NB4 (cell line): Measurements from ENCODE around the gene SLC39A5.
"Not testable (repeated sequence)": the region's sequence is repeated elsewhere in the genome, so short reads cannot be mapped to it uniquely, and the experiment has no call there.

Experiments
- DNase-seq: peaks from one replicate; pipeline ENCODE4 v3.0.0; 2010; ENCODE audit warnings: low read depth
- H3K4me3 ChIP-seq: one replicate; pipeline ENCODE4 v1.5.1; 2011; ENCODE audit warnings: mild to moderate bottlenecking, low read depth, low read length, moderate library complexity
- CTCF ChIP-seq: IDR thresholded peaks from one replicate; pipeline ENCODE4 v1.5.1; 2012; ENCODE audit warnings: low read depth, low read length
- MAX ChIP-seq: IDR thresholded peaks from 2 replicates; pipeline ENCODE4 v1.6.1; 2011; ENCODE audit warnings: low read depth, low read length
- MYC ChIP-seq: IDR thresholded peaks from 2 replicates; pipeline ENCODE4 v1.6.1; 2011; ENCODE audit warnings: low read depth, low read length
- POLR2A ChIP-seq: IDR thresholded peaks from 2 replicates; pipeline ENCODE4 v1.6.1; 2011; ENCODE audit warnings: mild to moderate bottlenecking; ENCODE audit not compliant: insufficient read length; ENCODE audit errors: extremely low read depth

SLC39A5 gene

GRCh38 chr12:56261503-56262232 is 31.8 kb downstream of the SLC39A5 start:
- no peak for TF ChIP-seq POLR2A
- TF ChIP-seq MYC: no peak
- TF ChIP-seq CTCF: no peak
- TF ChIP-seq MAX: no peak
- no peak overlapping the region for H3K4me3 ChIP-seq
- DNase-seq: no peak

- DNase-seq: peak; percentile 58
- H3K4me3 ChIP-seq: not testable (repeated sequence)
- peak; percentile 37 for TF ChIP-seq CTCF
Observed at GRCh38 chr12:56262955-56263354, 33.1 kb downstream of the SLC39A5 start.

- not testable (repeated sequence) for DNase-seq
- H3K4me3 ChIP-seq: peak overlapping the region; percentile 76
Observed at GRCh38 chr12:56266068-56266692, 36.3 kb downstream of the SLC39A5 start.

GRCh38 chr12:56266693-56267442 is 37.0 kb downstream of the SLC39A5 start, which contains the start of gene COQ10A:
Gene COQ10A, plus strand, starts transcription at chr12:56266942. Its CDS starts 177 bp downstream, at chr12:56267119.
- peak; percentile 93 for DNase-seq
- peak within 1 kb of the TSS; percentile 76 for H3K4me3 ChIP-seq
- TF ChIP-seq POLR2A (no peak), MYC (peak; percentile 39), MAX (peak; percentile 5; the same call in 1 of the 2 replicates), CTCF (peak; percentile 58)

GRCh38 chr12:56267443-56268071 is 37.7 kb downstream of the SLC39A5 start:
- TF ChIP-seq POLR2A (no peak), MYC (no peak; the same call in 1 of the 2 replicates), MAX (no peak), CTCF (no peak)
- DNase-seq: peak; percentile 94
- peak overlapping the region; percentile 74 for H3K4me3 ChIP-seq

- H3K4me3 ChIP-seq: no peak overlapping the region
- TF ChIP-seq CTCF: peak; percentile 69
- no peak for TF ChIP-seq MYC
- no peak for TF ChIP-seq MAX
- TF ChIP-seq POLR2A: no peak
- peak; percentile 52 for DNase-seq
Observed at GRCh38 chr12:56271031-56271430, 41.2 kb downstream of the SLC39A5 start.

- not testable (repeated sequence) for DNase-seq, H3K4me3 ChIP-seq
Observed at GRCh38 chr12:56272468-56272867, 42.6 kb downstream of the SLC39A5 start.
